KOPT-K1 (cell line): Measurements from ENCODE around the gene BIRC3.
"Not testable (repeated sequence)": the region's sequence is repeated elsewhere in the genome, so short reads cannot be mapped to it uniquely, and the experiment has no call there.

Experiments used
- H3K27ac ChIP-seq: fragments of 200-600 bp; sonication (generic); 2 replicates; pipeline ENCODE4 v1.5.1; 2016; ENCODE audit warnings: antibody characterized with exemption, mild to moderate bottlenecking, low read depth, low read length; ENCODE audit not compliant: poor library complexity, severe bottlenecking
- H3K36me3 ChIP-seq: fragments of 200-600 bp; sonication (generic); 2 replicates; pipeline ENCODE4 v1.5.1; 2017; ENCODE audit warnings: antibody characterized with exemption, mild to moderate bottlenecking, low read length, moderate library complexity; ENCODE audit not compliant: insufficient read depth
- H3K9me3 ChIP-seq: fragments of 200-600 bp; sonication (generic); 2 replicates; pipeline ENCODE4 v1.5.1; 2017; ENCODE audit warnings: antibody characterized with exemption, low read length, mild to moderate bottlenecking; ENCODE audit not compliant: insufficient read depth, poor library complexity, severe bottlenecking

BIRC3 gene

GRCh38 chr11:102287964-102288724 is 29.1 kb upstream of the BIRC3 start:
- Histone ChIP-seq H3K27ac (peak overlapping the region; percentile 45), H3K9me3 (no peaks in the 10 kb centered on the region), H3K36me3 (no peaks in the 10 kb centered on the region)

- Histone ChIP-seq H3K36me3 (no peaks in the 10 kb centered on the region), H3K9me3 (no peaks in the 10 kb centered on the region), H3K27ac (peak overlapping the region; percentile 45)
Measured at GRCh38 chr11:102288725-102289083, 28.6 kb upstream of the BIRC3 start.

- Histone ChIP-seq H3K27ac (peak overlapping the region; percentile 7), H3K36me3 (no peaks in the 10 kb centered on the region), H3K9me3 (no peaks in the 10 kb centered on the region)
Measured at GRCh38 chr11:102289592-102289991, 27.7 kb upstream of the BIRC3 start.

- Histone ChIP-seq H3K36me3 (no peaks in the 10 kb centered on the region), H3K9me3 (no peaks in the 10 kb centered on the region), H3K27ac (no peak overlapping the region)
Measured at GRCh38 chr11:102291831-102292230, 25.5 kb upstream of the BIRC3 start.

GRCh38 chr11:102292933-102293332 is 24.4 kb upstream of the BIRC3 start:
- Histone ChIP-seq H3K9me3 (no peaks in the 10 kb centered on the region), H3K27ac (no peak overlapping the region), H3K36me3 (no peaks in the 10 kb centered on the region)

- Histone ChIP-seq H3K9me3 (no peaks in the 10 kb centered on the region), H3K27ac (no peak overlapping the region), H3K36me3 (no peaks in the 10 kb centered on the region)
Measured at GRCh38 chr11:102293873-102294601, 23.2 kb upstream of the BIRC3 start.

- no peaks in the 10 kb centered on the region for H3K9me3 ChIP-seq
- H3K27ac ChIP-seq = no peak overlapping the region
- no peaks in the 10 kb centered on the region for H3K36me3 ChIP-seq
Measured at GRCh38 chr11:102295045-102295444, 22.2 kb upstream of the BIRC3 start.

- not testable (repeated sequence) for H3K36me3 ChIP-seq, H3K9me3 ChIP-seq, H3K27ac ChIP-seq
Measured at GRCh38 chr11:102296757-102297156, 20.5 kb upstream of the BIRC3 start.

- H3K9me3 ChIP-seq = peaks cover 20% of the 10 kb centered on the region
- not testable (repeated sequence) for H3K36me3 ChIP-seq, H3K27ac ChIP-seq
Measured at GRCh38 chr11:102300837-102301236, 16.4 kb upstream of the BIRC3 start.

- peaks cover 20% of the 10 kb centered on the region for H3K9me3 ChIP-seq
- no peaks in the 10 kb centered on the region for H3K36me3 ChIP-seq
- H3K27ac ChIP-seq = no peak overlapping the region
Measured at GRCh38 chr11:102302241-102302640, 15.0 kb upstream of the BIRC3 start.

- Histone ChIP-seq H3K36me3 (no peaks in the 10 kb centered on the region), H3K9me3 (peaks cover 20% of the 10 kb centered on the region), H3K27ac (no peak overlapping the region)
Measured at GRCh38 chr11:102304686-102305085, 12.6 kb upstream of the BIRC3 start.

GRCh38 chr11:102305352-102306047 is 11.8 kb upstream of the BIRC3 start:
- Histone ChIP-seq H3K27ac (peak overlapping the region; percentile 65), H3K36me3 (no peaks in the 10 kb centered on the region), H3K9me3 (peaks cover 20% of the 10 kb centered on the region)

GRCh38 chr11:102306048-102306597 is 11.2 kb upstream of the BIRC3 start:
- Histone ChIP-seq H3K9me3 (peaks cover 20% of the 10 kb centered on the region), H3K27ac (peak overlapping the region; percentile 65), H3K36me3 (no peaks in the 10 kb centered on the region)

- Histone ChIP-seq H3K27ac (peak overlapping the region; percentile 65), H3K36me3 (no peaks in the 10 kb centered on the region)
Measured at GRCh38 chr11:102306817-102307726, 10.2 kb upstream of the BIRC3 start.

More at GRCh38 chr11:102306817-102307726, 10.2 kb upstream of the BIRC3 start:
- peaks cover 20% of the 10 kb centered on the region for H3K9me3 ChIP-seq
